DND-41 (cell line): ENCODE measurements around the gene DALRD3.

Experiments
- ATAC-seq: fragments of 200-7000 bp; cut with Tn5 transposase; 3 replicates; pipeline ENCODE4 v1.9.1; 2021; ENCODE audit warnings: low read depth; ENCODE audit not compliant: insufficient read depth
- DNase-seq: peaks from one replicate; pipeline ENCODE4 v3.0.0-alpha.2; 2020
- H2AFZ ChIP-seq: 2 replicates; pipeline ENCODE4 v1.6.0; 2012; ENCODE audit warnings: low read depth, low read length
- H3K27ac ChIP-seq: 2 replicates; pipeline ENCODE4 v1.5.1; 2012; ENCODE audit warnings: low read length, inconsistent platforms
- H3K27me3 ChIP-seq: fragments of 200-600 bp; sonication (generic); 2 replicates; pipeline ENCODE4 v1.6.0; 2012; ENCODE audit warnings: low read length, mild to moderate bottlenecking, inconsistent platforms; ENCODE audit not compliant: insufficient read depth, poor library complexity
- H3K36me3 ChIP-seq: 2 replicates; pipeline ENCODE4 v1.5.1; 2012; ENCODE audit warnings: low read length, inconsistent platforms; ENCODE audit not compliant: insufficient read depth
- H3K4me1 ChIP-seq: 2 replicates; pipeline ENCODE4 v1.5.1; 2012; ENCODE audit warnings: mild to moderate bottlenecking, low read length; ENCODE audit not compliant: insufficient read depth
- H3K4me2 ChIP-seq: 2 replicates; pipeline ENCODE4 v1.6.0; 2012; ENCODE audit warnings: mild to moderate bottlenecking, moderate library complexity, low read length, inconsistent platforms; ENCODE audit not compliant: insufficient read depth
- H3K4me3 ChIP-seq, 2 experiments: fragments of 200-600 bp in 1 of 2; shearing (Covaris generic) in 1 of 2; 2 replicates each; pipeline ENCODE4 v1.5.1; 2012 to 2016; ENCODE audit warnings: inconsistent platforms in 2 of 2, low read length in 2 of 2, mild to moderate bottlenecking in 2 of 2, low read depth in 1 of 2, moderate library complexity in 1 of 2
- H3K79me2 ChIP-seq: 2 replicates; pipeline ENCODE4 v1.6.0; 2012; ENCODE audit warnings: low read length, inconsistent platforms; ENCODE audit not compliant: insufficient read depth
- H3K9ac ChIP-seq: 2 replicates; pipeline ENCODE4 v1.6.0; 2012; ENCODE audit warnings: low read depth, mild to moderate bottlenecking, inconsistent platforms, low read length, moderate library complexity
- H3K9me3 ChIP-seq: 2 replicates; pipeline ENCODE4 v1.5.1; 2012; ENCODE audit warnings: low read length, moderate library complexity, mild to moderate bottlenecking, inconsistent platforms; ENCODE audit not compliant: insufficient read depth, severe bottlenecking
- H4K20me1 ChIP-seq: 2 replicates; pipeline ENCODE4 v1.6.0; 2012; ENCODE audit warnings: low read length; ENCODE audit not compliant: insufficient read depth
- CTCF ChIP-seq: IDR thresholded peaks from 2 replicates; pipeline ENCODE4 v1.5.1; 2012; ENCODE audit warnings: borderline replicate concordance, low read length, moderate library complexity, mild to moderate bottlenecking; ENCODE audit not compliant: poor library complexity, severe bottlenecking; ENCODE audit errors: extremely low read depth
- EZH2 ChIP-seq: IDR thresholded peaks from 3 replicates; pipeline ENCODE4 v1.6.1; 2012; ENCODE audit warnings: borderline replicate concordance, low read depth, mild to moderate bottlenecking, moderate library complexity, low read length, inconsistent platforms; ENCODE audit not compliant: severe bottlenecking

DALRD3 gene

GRCh38 chr3:48970586-48970985 is 47.8 kb downstream of the DALRD3 start:
- Histone ChIP-seq H3K4me2 (no peak overlapping the region), H3K4me1 (no peaks in the 10 kb centered on the region), H3K27me3 (no peaks in the 10 kb centered on the region), H3K9ac (no peak overlapping the region), H3K27ac (no peak overlapping the region), H3K4me3 (no peak overlapping the region), H3K36me3 (peaks cover 94% of the 10 kb centered on the region), H2AFZ (no peak overlapping the region), H3K9me3 (no peaks in the 10 kb centered on the region), H4K20me1 (no peaks in the 10 kb centered on the region), H3K79me2 (no peaks in the 10 kb centered on the region)
- no peak for TF ChIP-seq EZH2
- no peak for TF ChIP-seq CTCF
- no peak for DNase-seq
- ATAC-seq = no peak

- no peak for ATAC-seq
- Histone ChIP-seq H3K79me2 (0 out of 2 replicates have a peak, but pooled peaks cover 4% of the 10 kb centered on the region), H2AFZ (no peak overlapping the region), H3K4me1 (no peaks in the 10 kb centered on the region), H3K9ac (no peak overlapping the region), H3K4me2 (no peak overlapping the region), H3K36me3 (peaks cover 87% of the 10 kb centered on the region), H4K20me1 (peaks cover 4% of the 10 kb centered on the region; the same call in 1 of the 2 replicates), H3K9me3 (no peaks in the 10 kb centered on the region), H3K27ac (no peak overlapping the region), H3K4me3 (no peak overlapping the region), H3K27me3 (no peaks in the 10 kb centered on the region)
- no peak for DNase-seq
- TF ChIP-seq CTCF (no peak), EZH2 (no peak)
Measured at GRCh38 chr3:48966876-48967361, 51.5 kb downstream of the DALRD3 start.

- TF ChIP-seq EZH2 = no peak
- TF ChIP-seq CTCF = no peak
- Histone ChIP-seq H3K27ac (no peak overlapping the region), H3K4me1 (no peaks in the 10 kb centered on the region), H3K27me3 (no peaks in the 10 kb centered on the region), H4K20me1 (peaks cover 4% of the 10 kb centered on the region; the same call in 1 of the 2 replicates), H3K79me2 (0 out of 2 replicates have a peak, but pooled peaks cover 4% of the 10 kb centered on the region), H3K9me3 (no peaks in the 10 kb centered on the region), H2AFZ (no peak overlapping the region), H3K4me2 (no peak overlapping the region), H3K36me3 (peaks cover 87% of the 10 kb centered on the region), H3K4me3 (no peak overlapping the region), H3K9ac (no peak overlapping the region)
- ATAC-seq = no peak
- DNase-seq = no peak
Measured at GRCh38 chr3:48966367-48966766, 52.0 kb downstream of the DALRD3 start.
